T-helper 1 cell treated with Interleukin-12 subunit alpha and Interleukin-12 subunit beta and Interleukin-4 antibody, amounts not matched to agents 30 μg/mL and 1 μg/mL, for 36 hours (primary cell): ENCODE measurements around the gene NFKBIL1.
"Not testable (repeated sequence)": the region's sequence is repeated elsewhere in the genome, so short reads cannot be mapped to it uniquely, and the experiment has no call there.

Source experiments
- H3K27ac Mint-ChIP-seq: one replicate; pipeline ENCODE4 v1.8.0; 2021; ENCODE audit warnings: mild to moderate bottlenecking, mixed read lengths
- H3K27me3 Mint-ChIP-seq: one replicate; pipeline ENCODE4 v1.8.0; 2021; ENCODE audit warnings: low read depth, mixed read lengths
- H3K36me3 Mint-ChIP-seq: one replicate; pipeline ENCODE4 v1.8.0; 2021; ENCODE audit warnings: low read depth, mixed read lengths
- H3K4me1 Mint-ChIP-seq: one replicate; pipeline ENCODE4 v1.8.0; 2021; ENCODE audit warnings: low read depth, mixed read lengths
- H3K4me3 Mint-ChIP-seq: one replicate; pipeline ENCODE4 v1.8.0; 2021; ENCODE audit warnings: mild to moderate bottlenecking, moderate library complexity, mixed read lengths
- H3K9me3 Mint-ChIP-seq: one replicate; pipeline ENCODE4 v1.8.0; 2021; ENCODE audit warnings: mixed read lengths

Gene NFKBIL1

GRCh38 chr6:31546958-31547726 is at the start of gene NFKBIL1:
TSS of gene NFKBIL1 (plus strand) at chr6:31547608. CDS start at chr6:31547695, 87 bp downstream.
- Mint-ChIP-seq H3K27me3 (no peaks in the 10 kb centered on the region), H3K4me1 (peaks cover 37% of the 10 kb centered on the region), H3K9me3 (no peaks in the 10 kb centered on the region), H3K27ac (peak within 1 kb of the TSS; percentile 90), H3K4me3 (peak within 1 kb of the TSS; percentile 92), H3K36me3 (peaks cover 13% of the 10 kb centered on the region)

- no peaks in the 10 kb centered on the region for H3K9me3 Mint-ChIP-seq
- no peaks in the 10 kb centered on the region for H3K27me3 Mint-ChIP-seq
- H3K4me1 Mint-ChIP-seq = peaks cover 55% of the 10 kb centered on the region
- H3K27ac Mint-ChIP-seq = peak overlapping the region; percentile 35
- H3K36me3 Mint-ChIP-seq = peaks cover 18% of the 10 kb centered on the region
- H3K4me3 Mint-ChIP-seq = peak overlapping the region; percentile 88
Observed at GRCh38 chr6:31498748-31499147, 48.7 kb upstream of the NFKBIL1 start.

GRCh38 chr6:31499648-31500047 is 47.8 kb upstream of the NFKBIL1 start:
- H3K27ac Mint-ChIP-seq, H3K9me3 Mint-ChIP-seq, H3K27me3 Mint-ChIP-seq: not testable (repeated sequence)
- Mint-ChIP-seq H3K36me3 (peaks cover 20% of the 10 kb centered on the region), H3K4me1 (peaks cover 58% of the 10 kb centered on the region), H3K4me3 (peak overlapping the region; percentile 88)

- H3K27me3 Mint-ChIP-seq = no peaks in the 10 kb centered on the region
- no peaks in the 10 kb centered on the region for H3K9me3 Mint-ChIP-seq
- no peak overlapping the region for H3K4me3 Mint-ChIP-seq
- H3K4me1 Mint-ChIP-seq = peaks cover 51% of the 10 kb centered on the region
- peaks cover 23% of the 10 kb centered on the region for H3K36me3 Mint-ChIP-seq
- H3K27ac Mint-ChIP-seq = peak overlapping the region; percentile 1
Observed at GRCh38 chr6:31502586-31502985, 44.8 kb upstream of the NFKBIL1 start.

GRCh38 chr6:31509036-31509435 is 38.4 kb upstream of the NFKBIL1 start:
- not testable (repeated sequence) for H3K27ac Mint-ChIP-seq, H3K4me3 Mint-ChIP-seq, H3K9me3 Mint-ChIP-seq, H3K27me3 Mint-ChIP-seq, H3K4me1 Mint-ChIP-seq
- peaks cover 25% of the 10 kb centered on the region for H3K36me3 Mint-ChIP-seq

- Mint-ChIP-seq H3K4me1 (peaks cover 8% of the 10 kb centered on the region), H3K27me3 (no peaks in the 10 kb centered on the region), H3K36me3 (peaks cover 25% of the 10 kb centered on the region), H3K9me3 (no peaks in the 10 kb centered on the region), H3K27ac (no peak overlapping the region), H3K4me3 (no peak overlapping the region)
Observed at GRCh38 chr6:31510007-31510406, 37.4 kb upstream of the NFKBIL1 start.

GRCh38 chr6:31513456-31514165 is 33.8 kb upstream of the NFKBIL1 start:
- Mint-ChIP-seq H3K27me3 (peaks cover 3% of the 10 kb centered on the region), H3K4me3 (no peak overlapping the region), H3K27ac (no peak overlapping the region), H3K36me3 (peaks cover 15% of the 10 kb centered on the region), H3K4me1 (peaks cover 1% of the 10 kb centered on the region), H3K9me3 (no peaks in the 10 kb centered on the region)

- peaks cover 29% of the 10 kb centered on the region for H3K27me3 Mint-ChIP-seq
- H3K9me3 Mint-ChIP-seq = no peaks in the 10 kb centered on the region
- H3K36me3 Mint-ChIP-seq = no peaks in the 10 kb centered on the region
- H3K4me3 Mint-ChIP-seq = no peak overlapping the region
- peaks cover 1% of the 10 kb centered on the region for H3K4me1 Mint-ChIP-seq
- H3K27ac Mint-ChIP-seq = no peak overlapping the region
Observed at GRCh38 chr6:31521835-31522234, 25.6 kb upstream of the NFKBIL1 start.

GRCh38 chr6:31525553-31525931 is 21.9 kb upstream of the NFKBIL1 start:
- Mint-ChIP-seq H3K9me3 (no peaks in the 10 kb centered on the region), H3K36me3 (peaks cover 9% of the 10 kb centered on the region), H3K27me3 (peaks cover 19% of the 10 kb centered on the region), H3K4me1 (peaks cover 1% of the 10 kb centered on the region), H3K4me3 (no peak overlapping the region), H3K27ac (no peak overlapping the region)

- H3K27me3 Mint-ChIP-seq = peaks cover 16% of the 10 kb centered on the region
- peaks cover 12% of the 10 kb centered on the region for H3K36me3 Mint-ChIP-seq
- H3K9me3 Mint-ChIP-seq = no peaks in the 10 kb centered on the region
- H3K4me1 Mint-ChIP-seq = peaks cover 1% of the 10 kb centered on the region
- no peak overlapping the region for H3K27ac Mint-ChIP-seq
- no peak overlapping the region for H3K4me3 Mint-ChIP-seq
Observed at GRCh38 chr6:31525932-31526591, 21.3 kb upstream of the NFKBIL1 start.

- Mint-ChIP-seq H3K9me3 (no peaks in the 10 kb centered on the region), H3K4me1 (peaks cover 5% of the 10 kb centered on the region), H3K27me3 (no peaks in the 10 kb centered on the region), H3K36me3 (peaks cover 26% of the 10 kb centered on the region), H3K27ac (no peak overlapping the region), H3K4me3 (no peak overlapping the region)
Observed at GRCh38 chr6:31528307-31528777, 19.1 kb upstream of the NFKBIL1 start.

GRCh38 chr6:31528821-31529328 is 18.5 kb upstream of the NFKBIL1 start, which contains the start of gene MCCD1:
TSS of gene MCCD1 (plus strand) at chr6:31528962. CDS start at chr6:31529015, 53 bp downstream.
- H3K36me3 Mint-ChIP-seq = peaks cover 29% of the 10 kb centered on the region
- H3K4me1 Mint-ChIP-seq = peaks cover 6% of the 10 kb centered on the region
- H3K4me3 Mint-ChIP-seq = no peak within 1 kb of the TSS
- no peaks in the 10 kb centered on the region for H3K27me3 Mint-ChIP-seq
- H3K27ac Mint-ChIP-seq = no peak within 1 kb of the TSS
- H3K9me3 Mint-ChIP-seq = no peaks in the 10 kb centered on the region

- Mint-ChIP-seq H3K9me3 (no peaks in the 10 kb centered on the region), H3K4me3 (no peak overlapping the region), H3K36me3 (peaks cover 33% of the 10 kb centered on the region), H3K27ac (no peak overlapping the region), H3K4me1 (peaks cover 6% of the 10 kb centered on the region), H3K27me3 (no peaks in the 10 kb centered on the region)
Observed at GRCh38 chr6:31529329-31530150, 17.9 kb upstream of the NFKBIL1 start.

- peaks cover 44% of the 10 kb centered on the region for H3K36me3 Mint-ChIP-seq
- H3K4me1 Mint-ChIP-seq = peaks cover 9% of the 10 kb centered on the region
- H3K27ac Mint-ChIP-seq = no peak overlapping the region
- H3K4me3 Mint-ChIP-seq = no peak overlapping the region
- no peaks in the 10 kb centered on the region for H3K9me3 Mint-ChIP-seq
- no peaks in the 10 kb centered on the region for H3K27me3 Mint-ChIP-seq
Observed at GRCh38 chr6:31530659-31531058, 16.7 kb upstream of the NFKBIL1 start.
